ENCODE results near the gene GPR176.

The GPR176 gene

GRCh38 chr15:39799552-39800011, 120.5 kb downstream of the GPR176 start:
- TF ChIP-seq, protein P1, sequence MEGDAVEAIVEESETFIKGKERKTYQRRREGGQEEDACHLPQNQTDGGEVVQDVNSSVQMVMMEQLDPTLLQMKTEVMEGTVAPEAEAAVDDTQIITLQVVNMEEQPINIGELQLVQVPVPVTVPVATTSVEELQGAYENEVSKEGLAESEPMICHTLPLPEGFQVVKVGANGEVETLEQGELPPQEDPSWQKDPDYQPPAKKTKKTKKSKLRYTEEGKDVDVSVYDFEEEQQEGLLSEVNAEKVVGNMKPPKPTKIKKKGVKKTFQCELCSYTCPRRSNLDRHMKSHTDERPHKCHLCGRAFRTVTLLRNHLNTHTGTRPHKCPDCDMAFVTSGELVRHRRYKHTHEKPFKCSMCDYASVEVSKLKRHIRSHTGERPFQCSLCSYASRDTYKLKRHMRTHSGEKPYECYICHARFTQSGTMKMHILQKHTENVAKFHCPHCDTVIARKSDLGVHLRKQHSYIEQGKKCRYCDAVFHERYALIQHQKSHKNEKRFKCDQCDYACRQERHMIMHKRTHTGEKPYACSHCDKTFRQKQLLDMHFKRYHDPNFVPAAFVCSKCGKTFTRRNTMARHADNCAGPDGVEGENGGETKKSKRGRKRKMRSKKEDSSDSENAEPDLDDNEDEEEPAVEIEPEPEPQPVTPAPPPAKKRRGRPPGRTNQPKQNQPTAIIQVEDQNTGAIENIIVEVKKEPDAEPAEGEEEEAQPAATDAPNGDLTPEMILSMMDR (IDR thresholded peaks at IDR 0.05; ENCODE audit: extremely low read depth, insufficient read depth, missing control alignments), result no peak
- in situ Hi-C loops (cut with MboI; ENCODE audit: low pct_unique_long_range_greater_than_20kb, low sequenced_read_pairs, unreplicated experiment), result no loop called here
- DNase-seq (ENCODE audit: low spot score), result no peak

GRCh38 chr15:39798382-39798781, 121.7 kb downstream of the GPR176 start:
- no peak for DNase-seq (ENCODE audit: low spot score)
- in situ Hi-C loops (cut with MboI; ENCODE audit: low pct_unique_long_range_greater_than_20kb, low sequenced_read_pairs, unreplicated experiment), result no loop called here
- TF ChIP-seq, protein P1 (IDR thresholded peaks at IDR 0.05; ENCODE audit: extremely low read depth, insufficient read depth, missing control alignments), result no peak

DNA sequence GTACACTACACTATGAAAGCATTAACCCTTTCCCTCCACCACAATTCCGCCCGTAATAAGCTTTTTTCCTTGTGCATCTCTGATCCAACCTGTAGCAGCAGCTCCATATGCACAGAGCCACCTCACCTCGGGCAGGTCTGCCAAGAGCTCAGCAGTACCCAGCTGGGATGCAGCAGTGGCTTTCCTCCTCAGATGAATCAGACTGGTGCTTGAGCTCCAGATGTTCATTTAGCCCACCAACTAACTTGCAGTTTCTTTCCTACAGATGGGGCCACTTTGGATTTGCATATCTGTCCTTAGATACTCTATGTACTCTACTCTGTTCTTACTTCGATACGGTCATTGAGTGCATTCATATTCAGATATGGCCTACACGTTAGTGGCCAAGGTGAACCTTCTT, 122.7 kb downstream of the GPR176 start:
- in situ Hi-C loops (cut with MboI; ENCODE audit: low pct_unique_long_range_greater_than_20kb, low sequenced_read_pairs, unreplicated experiment), result no loop called here
- DNase-seq (ENCODE audit: low spot score), result no peak
- TF ChIP-seq, protein P1 (IDR thresholded peaks at IDR 0.05; ENCODE audit: extremely low read depth, insufficient read depth, missing control alignments), result no peak

DNA sequence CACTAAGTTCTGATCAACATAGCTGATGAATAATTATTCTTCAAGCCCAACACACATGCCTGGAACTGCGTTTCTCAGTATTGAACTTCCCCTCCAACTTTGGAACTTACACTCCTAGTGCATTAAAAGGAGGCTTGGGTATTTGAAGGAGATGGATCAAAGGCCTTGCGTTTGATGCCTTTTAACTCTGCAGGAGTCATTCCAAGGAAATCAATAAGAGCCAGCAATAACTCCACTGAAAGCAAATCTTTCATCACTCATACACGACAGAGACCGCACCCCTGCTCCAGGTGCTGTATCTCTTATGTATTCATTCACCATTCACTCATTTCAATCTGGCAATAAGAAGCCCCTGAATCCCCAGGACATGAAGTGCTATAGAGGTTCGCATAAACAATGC, 123.5 kb downstream of the GPR176 start:
- TF ChIP-seq, protein P1 (IDR thresholded peaks at IDR 0.05; ENCODE audit: extremely low read depth, insufficient read depth, missing control alignments), result no peak
- no peak for DNase-seq (ENCODE audit: low spot score)
- in situ Hi-C loops (cut with MboI; ENCODE audit: low pct_unique_long_range_greater_than_20kb, low sequenced_read_pairs, unreplicated experiment), result no loop called here

DNA sequence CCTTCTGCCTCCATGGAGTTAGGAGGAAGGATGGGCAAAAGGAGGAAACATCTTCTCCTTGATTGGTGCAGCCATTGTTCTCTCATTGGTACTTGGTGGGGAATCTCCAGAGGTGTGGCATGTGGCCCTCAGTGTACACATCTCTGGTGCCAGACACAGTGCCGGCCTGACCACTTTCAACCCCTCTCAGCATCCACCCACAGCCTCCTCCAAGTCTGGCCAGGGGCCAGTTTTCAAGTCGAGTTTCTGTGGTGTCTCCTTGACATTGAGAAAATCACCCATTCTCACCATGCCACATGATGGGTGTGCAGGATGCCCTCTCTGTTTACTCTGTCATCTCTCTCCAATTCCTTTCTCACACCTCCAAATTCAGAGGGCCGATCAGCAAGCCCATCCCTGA, 124.6 kb downstream of the GPR176 start:
- DNase-seq (ENCODE audit: low spot score), result no peak
- in situ Hi-C loops (cut with MboI; ENCODE audit: low pct_unique_long_range_greater_than_20kb, low sequenced_read_pairs, unreplicated experiment), result no loop called here
- TF ChIP-seq, protein P1 (IDR thresholded peaks at IDR 0.05; ENCODE audit: extremely low read depth, insufficient read depth, missing control alignments), result no peak

DNA sequence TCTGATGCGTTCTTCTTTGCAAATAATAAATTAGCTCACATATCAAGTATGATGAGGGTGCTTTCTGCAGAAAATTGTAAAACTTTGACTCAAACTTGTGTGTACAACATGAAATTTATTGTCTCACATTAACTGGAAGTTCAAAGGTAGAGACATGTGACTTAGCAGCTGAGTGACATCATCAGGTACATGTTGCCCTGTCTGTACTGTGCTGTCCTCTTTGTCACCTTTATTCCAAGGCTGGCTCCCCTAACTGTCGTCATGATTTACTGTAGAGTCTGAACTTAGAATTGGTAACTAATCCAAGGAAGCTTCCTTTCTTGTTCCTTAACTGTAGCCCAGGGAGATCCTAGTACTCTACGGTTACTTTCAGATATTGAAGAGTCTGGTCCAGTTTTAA, 125.1 kb downstream of the GPR176 start:
- in situ Hi-C loops (cut with MboI; ENCODE audit: low pct_unique_long_range_greater_than_20kb, low sequenced_read_pairs, unreplicated experiment), result no loop called here
- TF ChIP-seq, protein P1 (IDR thresholded peaks at IDR 0.05; ENCODE audit: extremely low read depth, insufficient read depth, missing control alignments), result no peak
- DNase-seq (ENCODE audit: low spot score), result no peak

DNA sequence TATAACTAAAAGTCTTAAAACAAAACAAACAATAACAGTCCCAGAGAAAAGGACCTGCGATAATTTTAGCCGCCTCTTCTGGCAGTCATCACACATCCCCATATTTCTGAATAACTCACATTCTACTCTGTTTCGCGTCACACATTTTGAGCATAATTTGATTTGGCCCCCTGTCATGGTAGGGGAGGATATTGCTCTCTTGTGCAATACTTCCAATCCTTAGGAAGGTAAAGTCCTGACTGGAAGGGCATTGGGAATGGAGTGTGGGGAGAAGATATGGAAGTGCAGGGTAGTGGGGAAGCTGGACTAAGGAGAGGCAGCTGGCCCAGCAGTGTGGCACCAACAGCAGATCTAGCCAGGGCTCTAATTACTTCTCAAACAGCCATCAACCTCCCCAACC, 126.1 kb downstream of the GPR176 start:
- DNase-seq (ENCODE audit: low spot score), result no peak
- in situ Hi-C loops (cut with MboI; ENCODE audit: low pct_unique_long_range_greater_than_20kb, low sequenced_read_pairs, unreplicated experiment), result no loop called here
- TF ChIP-seq, protein P1 (IDR thresholded peaks at IDR 0.05; ENCODE audit: extremely low read depth, insufficient read depth, missing control alignments), result no peak
